Activated naive CD4-positive, alpha-beta T cell treated with anti-CD3 and anti-CD28 coated beads, Interleukin-2, amount 50 U/mL, for 72 hours (primary cell): ENCODE data around the gene OPCML. TPM values are rescaled to one million over a fixed set of nuclear protein-coding genes. Genes with fewer than 3 reads are reported as not detected.

Experiments
- ATAC-seq, 2 donors: fragments of 150-1000 bp; cut with Tn5 transposase; 2 replicates each; pipeline ENCODE4 v1.10.0; 2021; ENCODE audit warnings: mild to moderate bottlenecking in 2 of 2, moderate library complexity in 2 of 2
- DNase-seq, 2 donors: peaks; one replicate each; pipeline ENCODE4 v3.0.0; 2021 to 2022; ENCODE audit warnings: low spot score in 2 of 2
- H3K27ac Mint-ChIP-seq, 2 donors: one replicate each; pipeline ENCODE4 v1.8.0; 2022; ENCODE audit warnings: mild to moderate bottlenecking in 2 of 2, mixed read lengths in 2 of 2
- H3K36me3 Mint-ChIP-seq, 2 donors: one replicate each; pipeline ENCODE4 v1.8.0; 2022; ENCODE audit warnings: mixed read lengths in 2 of 2
- H3K9me3 Mint-ChIP-seq, 2 donors: one replicate each; pipeline ENCODE4 v1.8.0; 2022; ENCODE audit warnings: mixed read lengths in 2 of 2
- total RNA-seq, 2 donors: library from RNA; stranded (reverse); gene quantifications; one replicate each; pipeline ENCODE4 v1.2.3, GENCODE V29; 2022

OPCML gene
- total RNA-seq, 2 donors from 2014 or later, result not detected

DNA sequence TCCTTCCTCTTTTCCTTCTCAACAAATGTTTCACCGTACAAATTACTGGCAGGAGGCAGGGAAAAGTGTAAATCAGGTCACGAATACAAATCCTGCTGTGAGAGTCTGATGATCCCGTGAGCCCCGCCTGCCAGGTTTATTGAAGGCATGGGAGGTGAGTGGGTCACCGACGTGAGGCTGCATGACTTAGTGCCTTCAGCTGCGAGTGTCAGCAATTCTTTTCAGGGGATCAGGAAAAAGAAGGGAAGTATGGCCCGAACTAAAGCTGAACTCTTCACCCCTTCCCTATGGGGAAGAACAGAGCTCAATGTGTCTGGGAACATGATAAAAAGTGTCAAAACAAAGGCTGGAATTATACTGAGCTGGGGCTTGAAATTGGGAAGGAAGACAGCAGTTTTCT lies 166.2 kb downstream of the OPCML start:
- Mint-ChIP-seq H3K27ac (no peak overlapping the region), H3K36me3 (no peaks in the 10 kb centered on the region), H3K9me3 (peaks cover 0 to 3% of the 10 kb centered on the region in 2 donors)
- ATAC-seq (no peak), DNase-seq (no peak)

DNA sequence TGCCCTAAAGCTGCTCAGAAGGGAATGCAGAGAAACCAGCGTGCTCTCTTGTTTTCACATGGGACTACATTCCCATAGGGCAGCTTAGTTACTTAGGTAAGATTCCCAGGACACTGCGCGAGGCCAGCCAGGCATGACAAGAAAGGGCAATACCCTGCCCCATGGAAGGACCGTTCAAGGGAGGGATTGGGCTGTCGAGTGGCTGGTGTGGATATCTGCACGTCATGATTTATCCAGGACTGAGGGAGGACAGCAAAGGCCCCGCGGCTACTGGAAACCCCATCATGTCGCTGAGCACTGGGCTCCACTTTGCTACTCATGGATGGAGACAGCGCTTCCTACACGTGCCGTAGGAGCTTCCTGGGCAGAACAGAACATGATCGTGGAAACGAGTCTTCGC lies 169.4 kb downstream of the OPCML start:
- DNase-seq (no peak), ATAC-seq (no peak)
- Mint-ChIP-seq H3K27ac (no peak overlapping the region), H3K9me3 (peaks cover 6 to 12% of the 10 kb centered on the region in 2 donors), H3K36me3 (peaks cover 0 to 7% of the 10 kb centered on the region in 2 donors)

DNA sequence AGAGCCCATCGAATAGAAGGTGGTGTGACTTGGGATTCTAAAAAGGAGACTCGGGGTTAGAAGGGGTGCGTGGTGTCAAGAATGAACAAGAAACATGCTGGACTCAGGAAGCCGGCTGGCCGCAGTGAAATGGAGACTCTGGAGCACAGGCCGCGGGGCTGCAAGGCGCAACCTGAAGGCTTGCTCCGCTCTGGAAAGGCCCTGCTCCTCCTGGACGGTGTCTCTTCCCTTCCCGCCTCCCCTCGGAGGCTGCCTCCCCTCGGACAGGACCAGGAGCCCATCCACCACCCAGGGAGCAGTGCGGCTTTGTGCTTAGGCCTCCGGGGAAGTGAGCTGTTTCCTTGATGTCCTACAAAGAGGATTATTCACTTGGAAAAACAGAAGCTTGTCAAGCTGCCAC lies 170.1 kb downstream of the OPCML start:
- H3K27ac Mint-ChIP-seq, result no peak overlapping the region
- H3K9me3 Mint-ChIP-seq, result peaks cover 10 to 12% of the 10 kb centered on the region in 2 donors
- DNase-seq (no peak), ATAC-seq (no peak)
- peaks cover 0 to 7% of the 10 kb centered on the region in 2 donors for H3K36me3 Mint-ChIP-seq

DNA sequence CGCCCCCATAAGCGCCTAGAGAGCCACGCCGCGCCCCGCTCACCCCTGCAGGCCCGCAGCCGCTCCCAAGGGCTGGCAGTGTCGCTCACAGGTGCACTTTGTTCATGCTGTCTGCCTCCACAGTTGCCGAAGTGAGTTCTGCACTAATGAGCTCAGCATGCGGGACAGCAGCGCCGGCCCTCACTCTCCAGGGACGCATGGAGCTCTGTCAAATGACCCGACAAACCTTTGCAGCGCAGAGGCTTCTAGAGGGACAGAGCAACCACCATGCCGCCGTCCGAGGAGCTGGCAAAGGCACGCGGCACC lies 170.7 kb downstream of the OPCML start:
- ATAC-seq (no peak), DNase-seq (no peak)
- H3K9me3 Mint-ChIP-seq, result peaks cover 10 to 12% of the 10 kb centered on the region in 2 donors
- peaks cover 0 to 7% of the 10 kb centered on the region in 2 donors for H3K36me3 Mint-ChIP-seq
- no peak overlapping the region for H3K27ac Mint-ChIP-seq

DNA sequence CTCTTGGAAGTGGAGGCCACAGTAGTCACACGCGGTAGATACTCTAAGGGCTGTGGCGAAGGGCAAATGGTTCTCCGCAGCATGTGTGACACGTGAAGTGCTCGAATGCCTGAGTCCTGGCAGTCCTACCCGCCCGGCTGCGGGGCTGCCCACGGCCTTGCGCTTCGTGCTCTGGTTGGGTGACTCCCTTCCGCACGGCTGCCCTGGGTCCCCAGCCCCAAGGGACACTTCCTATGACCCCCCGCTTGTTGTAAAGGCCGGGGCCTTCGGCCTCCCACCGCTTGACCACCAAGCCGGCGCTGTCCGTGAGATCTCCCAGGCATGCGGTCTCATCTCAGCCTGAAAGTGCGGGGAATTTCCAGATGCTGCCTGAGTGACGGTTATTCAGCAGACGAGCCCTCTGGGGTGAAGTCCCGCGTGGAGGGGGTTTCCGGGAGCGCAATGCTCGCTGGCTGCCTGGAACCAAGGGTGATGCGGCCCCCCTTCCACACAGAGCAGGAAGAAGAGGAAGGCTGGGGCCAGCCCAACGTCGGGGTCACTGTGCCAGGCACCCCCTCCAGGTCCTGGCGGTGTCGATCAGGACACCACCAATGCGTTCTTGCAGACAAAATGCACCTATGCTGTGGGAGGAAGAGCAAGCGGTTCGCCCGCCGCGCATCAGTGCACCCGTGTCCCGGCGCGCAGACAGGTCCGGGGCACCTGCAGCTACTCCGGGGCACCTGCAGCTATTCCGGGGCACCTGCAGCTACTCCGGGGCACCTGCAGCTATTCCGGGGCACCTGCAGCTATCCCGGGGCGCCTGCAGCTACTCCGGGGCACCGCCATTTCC lies 171.2 kb downstream of the OPCML start:
- no peak for DNase-seq
- Mint-ChIP-seq H3K27ac (no peak overlapping the region), H3K36me3 (peaks cover 0 to 7% of the 10 kb centered on the region in 2 donors), H3K9me3 (peaks cover 10 to 12% of the 10 kb centered on the region in 2 donors)
- no peak for ATAC-seq

DNA sequence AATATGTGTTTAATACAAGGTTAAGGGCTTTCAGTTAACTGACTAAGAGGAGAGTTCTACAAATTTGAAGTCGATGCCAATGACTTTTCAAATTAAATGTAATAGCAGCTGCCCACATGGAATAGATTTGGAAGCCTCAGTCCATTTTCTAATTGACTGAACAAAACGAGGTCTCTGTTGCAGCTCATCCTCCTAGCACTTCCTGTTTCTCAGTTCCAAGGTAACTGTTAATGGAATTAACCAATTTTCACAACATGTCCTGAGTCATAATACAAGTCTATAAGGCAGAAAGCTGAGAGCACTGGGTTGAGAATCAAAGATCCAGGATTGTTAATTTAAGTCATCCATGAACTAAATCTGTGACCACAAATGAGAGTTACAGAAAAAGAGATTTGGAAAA lies 177.2 kb downstream of the OPCML start:
- peaks cover 0 to 5% of the 10 kb centered on the region in 2 donors for H3K36me3 Mint-ChIP-seq
- peaks cover 17 to 21% of the 10 kb centered on the region in 2 donors for H3K9me3 Mint-ChIP-seq
- ATAC-seq (no peak), DNase-seq (no peak)
- no peak overlapping the region for H3K27ac Mint-ChIP-seq

DNA sequence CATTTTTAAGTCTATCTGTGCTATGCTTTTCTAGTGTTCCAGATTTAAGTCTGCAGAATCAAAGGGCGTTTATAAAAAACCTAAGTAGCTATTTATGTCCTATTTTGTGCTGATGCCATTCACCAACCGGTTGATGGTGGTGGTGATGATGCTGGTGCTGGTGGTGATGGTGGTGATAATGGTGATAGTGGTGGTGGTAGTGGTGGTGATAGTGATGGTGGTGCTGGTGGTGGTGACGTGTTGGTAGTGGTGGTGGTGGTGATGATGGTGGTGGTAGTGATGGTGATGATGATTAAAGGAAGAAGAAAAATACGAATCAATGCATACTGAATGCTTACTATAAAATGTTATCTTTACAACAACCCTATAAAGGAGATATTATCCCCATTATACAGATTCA lies 178.2 kb downstream of the OPCML start:
- no peak for ATAC-seq
- no peak overlapping the region for H3K27ac Mint-ChIP-seq
- peaks cover 10 to 21% of the 10 kb centered on the region in 2 donors for H3K9me3 Mint-ChIP-seq
- DNase-seq, result no peak
- no peaks in the 10 kb centered on the region for H3K36me3 Mint-ChIP-seq

DNA sequence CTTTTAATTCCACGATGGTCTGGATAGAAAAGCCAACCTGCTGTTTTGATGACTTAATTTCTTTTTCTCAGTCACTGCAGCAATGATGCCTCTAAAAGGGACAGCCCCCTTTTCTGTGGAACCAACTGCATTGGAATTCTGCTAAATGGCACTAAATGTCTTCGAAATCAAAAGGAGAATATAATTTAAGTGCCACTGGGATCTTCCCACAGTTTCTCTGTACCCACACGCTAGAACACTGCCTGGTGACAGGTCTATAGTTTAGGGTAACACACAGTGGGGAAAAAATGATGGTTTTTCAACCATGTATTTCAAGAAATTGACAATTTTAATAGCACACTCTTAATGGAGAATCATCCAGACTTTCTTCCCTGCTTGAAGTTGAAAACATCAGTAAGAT lies 182.3 kb downstream of the OPCML start:
- no peaks in the 10 kb centered on the region for H3K36me3 Mint-ChIP-seq

DNA sequence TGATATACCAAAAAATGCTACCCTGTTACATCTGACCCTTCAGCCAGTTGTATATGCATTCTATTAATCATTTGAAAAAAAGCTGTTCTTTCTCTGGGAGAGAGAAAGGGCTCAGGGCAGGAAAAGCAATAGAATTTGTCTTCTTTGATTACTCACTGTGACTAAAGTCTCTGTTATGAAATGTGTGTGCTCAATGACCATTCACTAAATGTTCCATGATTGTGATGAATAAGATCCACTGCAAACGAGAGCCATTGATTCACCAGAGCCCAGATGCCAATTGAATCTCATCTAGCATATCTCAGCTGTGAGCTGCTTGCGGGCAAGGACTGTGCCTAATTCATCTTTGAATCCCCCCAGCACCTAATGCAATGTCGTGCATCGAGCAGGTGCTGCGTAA lies 184.3 kb downstream of the OPCML start:
- Mint-ChIP-seq H3K27ac (no peak overlapping the region), H3K9me3 (peaks cover 5 to 13% of the 10 kb centered on the region in 2 donors)
- no peak for ATAC-seq

More for the DNA sequence above, 182.3 kb downstream of the OPCML start:
- Mint-ChIP-seq H3K27ac (no peak overlapping the region), H3K9me3 (peaks cover 10 to 14% of the 10 kb centered on the region in 2 donors)
- DNase-seq (no peak), ATAC-seq (no peak)

DNA sequence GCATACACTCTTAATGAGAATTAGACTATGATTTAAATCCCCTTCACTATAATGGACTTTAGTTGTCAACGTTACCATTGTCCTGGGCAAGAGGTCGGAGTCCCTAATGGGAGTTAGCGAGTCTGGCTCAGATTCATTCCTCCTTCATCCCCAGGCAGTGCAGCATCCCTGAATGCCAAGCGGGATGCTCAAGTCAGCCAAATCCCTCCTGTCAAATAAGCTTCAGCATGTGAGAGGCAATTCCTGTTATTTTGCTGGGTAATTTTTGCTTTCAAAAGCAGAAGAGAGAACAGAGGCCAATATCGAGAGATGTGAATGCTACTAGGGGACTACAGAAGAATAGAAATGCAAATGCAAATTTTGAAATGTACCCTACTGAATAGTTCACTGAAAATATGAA lies 186.2 kb downstream of the OPCML start:
- Mint-ChIP-seq H3K36me3 (peaks cover 0 to 6% of the 10 kb centered on the region in 2 donors), H3K9me3 (peaks cover 0 to 5% of the 10 kb centered on the region in 2 donors), H3K27ac (no peak overlapping the region)
- DNase-seq, result no peak
- ATAC-seq, result no peak

More for the DNA sequence above, 184.3 kb downstream of the OPCML start:
- peaks cover 0 to 6% of the 10 kb centered on the region in 2 donors for H3K36me3 Mint-ChIP-seq
- DNase-seq, result no peak

DNA sequence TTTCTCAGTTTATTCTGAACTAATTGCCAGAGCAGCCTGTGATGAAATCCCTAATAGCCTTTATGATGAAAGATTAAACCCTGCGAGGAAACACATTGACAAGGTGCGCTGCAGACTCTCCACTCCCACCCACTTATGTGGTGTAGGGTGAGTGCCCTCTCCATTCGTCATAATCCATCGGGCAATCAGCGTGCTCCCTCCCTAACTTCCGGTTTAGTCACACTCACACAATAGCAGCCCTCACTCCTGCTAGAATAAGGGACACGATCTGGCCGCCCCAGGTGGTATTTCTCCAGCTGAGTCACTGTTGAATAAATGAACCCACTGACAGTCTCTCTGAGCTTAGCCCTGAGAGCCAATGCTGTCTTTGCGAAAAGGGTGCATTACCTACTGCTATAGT lies 188.3 kb downstream of the OPCML start:
- ATAC-seq (no peak), DNase-seq (no peak)
- peaks cover 0 to 5% of the 10 kb centered on the region in 2 donors for H3K9me3 Mint-ChIP-seq
- H3K27ac Mint-ChIP-seq, result no peak overlapping the region
- H3K36me3 Mint-ChIP-seq, result peaks cover 0 to 6% of the 10 kb centered on the region in 2 donors

DNA sequence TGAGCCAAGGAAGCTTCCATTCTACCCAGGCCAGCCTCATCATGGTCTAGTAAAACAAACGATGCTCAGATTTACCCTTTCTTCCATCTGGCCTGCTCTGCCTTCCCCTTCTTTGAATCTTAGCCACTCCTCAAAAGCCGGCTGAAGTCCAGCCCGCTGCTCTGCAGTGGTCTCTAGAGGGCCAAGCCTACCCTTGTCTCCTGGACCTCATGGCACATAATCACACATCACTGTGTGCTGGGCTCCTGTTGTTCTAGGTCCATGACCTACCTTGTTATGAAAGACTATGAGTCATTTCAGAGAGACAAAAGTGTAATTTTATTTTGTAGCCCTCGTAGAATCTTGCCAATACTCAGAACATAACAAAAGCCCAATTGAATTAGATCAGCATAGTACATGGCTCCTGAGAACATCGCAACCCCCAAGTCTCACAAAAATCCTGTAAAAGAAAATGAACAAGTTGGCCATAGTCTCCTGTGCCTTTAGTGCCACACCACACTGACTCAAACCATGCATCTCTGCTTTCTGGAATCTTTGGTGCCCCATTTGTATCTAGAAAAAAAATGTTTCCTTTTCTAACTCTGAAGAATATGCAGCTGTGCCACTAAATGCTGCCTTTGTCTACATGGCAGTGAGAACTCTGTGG lies 192.7 kb downstream of the OPCML start:
- ATAC-seq (no peak), DNase-seq (no peak)
- Mint-ChIP-seq H3K27ac (no peak overlapping the region), H3K9me3 (peaks cover 0 to 4% of the 10 kb centered on the region in 2 donors), H3K36me3 (peaks cover 0 to 3% of the 10 kb centered on the region in 2 donors)

DNA sequence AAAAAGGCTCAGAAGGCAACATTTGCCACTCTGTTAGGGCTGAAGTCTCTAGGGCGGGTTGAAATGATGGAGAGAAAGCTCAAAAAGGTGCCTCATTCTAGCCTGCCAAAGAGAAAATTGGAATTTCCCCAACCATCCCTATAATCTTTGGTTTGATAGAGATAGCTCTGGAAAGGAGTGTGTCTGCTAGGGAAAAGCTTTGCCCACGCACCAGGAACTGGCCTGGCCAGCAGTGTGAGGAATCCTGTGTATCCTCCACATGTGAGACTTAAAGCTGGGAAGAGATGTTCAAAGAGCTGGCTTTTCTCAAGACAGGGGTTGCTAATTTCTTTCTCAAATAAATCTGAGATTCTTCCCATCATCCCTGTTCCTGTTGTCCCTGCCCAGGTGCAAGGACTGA lies 193.7 kb downstream of the OPCML start:
- Mint-ChIP-seq H3K27ac (no peak overlapping the region), H3K36me3 (no peaks in the 10 kb centered on the region), H3K9me3 (peaks cover 4 to 5% of the 10 kb centered on the region in 2 donors)
- ATAC-seq, result no peak
- no peak for DNase-seq

DNA sequence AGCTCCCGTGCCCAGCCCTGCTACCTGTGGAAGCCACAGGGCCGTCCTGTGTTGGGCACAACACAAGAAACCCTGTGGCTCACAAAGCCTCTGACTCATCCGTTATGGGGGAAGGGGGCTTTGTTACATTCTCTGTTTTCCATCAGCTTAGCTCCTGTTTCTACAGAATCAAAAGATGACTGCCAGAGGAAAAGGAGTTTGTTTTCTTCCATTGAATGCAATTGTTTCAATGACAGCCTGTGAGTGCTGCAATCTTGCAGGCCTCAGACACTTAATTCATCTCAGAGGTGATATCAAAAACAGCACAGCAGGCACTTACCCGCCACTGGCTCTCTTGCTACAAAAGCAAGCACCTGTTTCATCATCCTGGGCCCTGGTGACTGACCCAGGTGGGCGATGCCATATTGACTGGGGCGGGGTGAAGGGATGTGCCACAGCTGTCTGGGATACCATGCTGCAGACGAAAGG lies 194.3 kb downstream of the OPCML start:
- Mint-ChIP-seq H3K27ac (no peak overlapping the region), H3K9me3 (peaks cover 4 to 5% of the 10 kb centered on the region in 2 donors), H3K36me3 (no peaks in the 10 kb centered on the region)
- DNase-seq, result no peak
- ATAC-seq, result no peak

DNA sequence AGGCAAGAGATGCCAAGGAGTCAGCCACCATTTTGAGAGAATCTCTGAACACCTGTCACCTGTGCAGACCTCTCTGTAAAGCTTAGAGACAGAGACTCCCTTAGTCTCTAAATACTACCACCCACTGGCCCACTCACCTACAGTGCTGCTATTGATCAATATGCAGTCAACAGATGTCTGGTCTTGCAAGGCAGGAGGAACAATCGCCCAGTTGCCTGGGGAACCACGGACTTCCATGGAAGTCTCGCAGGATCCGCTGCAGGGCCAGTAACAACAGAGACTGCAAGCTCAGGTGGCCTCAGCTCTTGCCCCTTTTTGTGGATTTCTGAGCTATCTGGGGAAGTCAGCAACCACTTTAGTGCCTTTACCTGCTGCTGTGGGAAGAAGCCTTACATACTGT lies 195.1 kb downstream of the OPCML start:
- no peak for ATAC-seq
- no peak for DNase-seq
- Mint-ChIP-seq H3K36me3 (no peaks in the 10 kb centered on the region), H3K27ac (no peak overlapping the region), H3K9me3 (peaks cover 5 to 7% of the 10 kb centered on the region in 2 donors)

DNA sequence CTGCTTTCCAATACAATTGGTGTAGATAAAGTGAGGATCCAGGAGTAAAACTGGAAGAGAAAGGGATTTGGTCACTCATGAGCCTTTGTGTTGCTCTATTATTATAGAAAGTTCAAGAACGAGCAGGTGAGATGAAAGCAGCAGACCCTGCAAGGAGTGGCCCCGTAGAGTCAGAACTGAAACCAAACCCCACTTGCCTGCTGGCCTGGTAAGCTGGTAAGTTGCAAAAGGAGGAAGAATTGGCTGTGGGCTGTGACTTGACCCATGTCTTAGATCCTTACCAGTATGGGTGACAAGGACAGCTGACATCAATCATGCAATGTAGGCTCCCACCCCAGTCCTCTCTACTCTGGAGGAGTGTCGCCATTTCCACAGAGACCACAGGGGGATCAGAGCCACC lies 201.3 kb downstream of the OPCML start:
- Mint-ChIP-seq H3K36me3 (no peaks in the 10 kb centered on the region), H3K9me3 (peaks cover 5 to 7% of the 10 kb centered on the region in 2 donors), H3K27ac (no peak overlapping the region)
- no peak for DNase-seq
- ATAC-seq, result no peak

DNA sequence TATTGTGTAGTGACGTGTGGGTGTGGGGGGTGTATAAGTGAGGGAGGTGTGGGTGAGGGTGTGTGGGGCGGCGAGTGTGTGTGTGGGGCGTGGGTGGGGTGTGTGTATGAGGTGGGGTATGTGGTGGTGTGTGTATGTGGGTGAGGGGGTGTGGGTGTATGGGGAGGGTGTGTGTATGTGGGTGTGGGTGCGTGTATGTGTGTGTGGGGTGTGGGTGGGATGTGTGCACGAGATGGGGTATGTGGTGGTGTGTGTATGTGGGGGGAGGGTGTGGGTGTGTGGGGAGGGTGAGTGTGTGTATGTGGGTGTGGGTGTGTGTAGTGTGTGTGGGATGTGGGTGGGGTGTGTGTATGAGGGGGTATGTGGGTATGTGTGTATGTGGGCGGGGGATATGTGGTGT lies 205.5 kb downstream of the OPCML start:
- H3K36me3 Mint-ChIP-seq, result no peaks in the 10 kb centered on the region
- no peaks in the 10 kb centered on the region for H3K9me3 Mint-ChIP-seq
- DNase-seq (no peak), ATAC-seq (no peak)
- H3K27ac Mint-ChIP-seq, result no peak overlapping the region

DNA sequence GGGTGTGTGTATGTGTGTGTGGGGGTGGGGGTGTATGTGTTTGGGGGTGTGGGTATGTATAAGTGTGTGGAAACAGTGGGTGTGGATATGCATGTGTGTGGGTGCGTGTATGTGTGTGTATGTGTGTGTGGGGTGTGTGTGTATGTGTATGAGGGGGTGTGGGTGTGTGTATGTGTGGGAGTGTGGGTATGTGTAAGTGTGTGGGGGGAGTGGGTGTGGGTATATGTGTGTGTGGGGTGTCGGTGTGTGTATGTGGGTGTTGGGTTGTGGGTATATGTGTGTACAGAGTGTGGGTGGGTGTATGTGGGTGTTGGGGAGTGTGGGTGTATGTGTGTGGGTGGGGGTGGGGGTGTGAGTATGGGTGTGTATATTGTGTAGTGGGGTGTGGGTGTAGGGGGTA lies 206.0 kb downstream of the OPCML start:
- no peaks in the 10 kb centered on the region for H3K36me3 Mint-ChIP-seq
- DNase-seq, result no peak
- no peak overlapping the region for H3K27ac Mint-ChIP-seq
- no peak for ATAC-seq
- H3K9me3 Mint-ChIP-seq, result no peaks in the 10 kb centered on the region
